ENCODE results near the gene SOCS1.
A peak's percentile ranks its signal among the peaks of the same experiment; 100 is the strongest.

The SOCS1 gene

GRCh38 chr16:11259655-11260595 lies 3.9 kb upstream of the SOCS1 start:
- DNase-seq = no peak

DNA sequence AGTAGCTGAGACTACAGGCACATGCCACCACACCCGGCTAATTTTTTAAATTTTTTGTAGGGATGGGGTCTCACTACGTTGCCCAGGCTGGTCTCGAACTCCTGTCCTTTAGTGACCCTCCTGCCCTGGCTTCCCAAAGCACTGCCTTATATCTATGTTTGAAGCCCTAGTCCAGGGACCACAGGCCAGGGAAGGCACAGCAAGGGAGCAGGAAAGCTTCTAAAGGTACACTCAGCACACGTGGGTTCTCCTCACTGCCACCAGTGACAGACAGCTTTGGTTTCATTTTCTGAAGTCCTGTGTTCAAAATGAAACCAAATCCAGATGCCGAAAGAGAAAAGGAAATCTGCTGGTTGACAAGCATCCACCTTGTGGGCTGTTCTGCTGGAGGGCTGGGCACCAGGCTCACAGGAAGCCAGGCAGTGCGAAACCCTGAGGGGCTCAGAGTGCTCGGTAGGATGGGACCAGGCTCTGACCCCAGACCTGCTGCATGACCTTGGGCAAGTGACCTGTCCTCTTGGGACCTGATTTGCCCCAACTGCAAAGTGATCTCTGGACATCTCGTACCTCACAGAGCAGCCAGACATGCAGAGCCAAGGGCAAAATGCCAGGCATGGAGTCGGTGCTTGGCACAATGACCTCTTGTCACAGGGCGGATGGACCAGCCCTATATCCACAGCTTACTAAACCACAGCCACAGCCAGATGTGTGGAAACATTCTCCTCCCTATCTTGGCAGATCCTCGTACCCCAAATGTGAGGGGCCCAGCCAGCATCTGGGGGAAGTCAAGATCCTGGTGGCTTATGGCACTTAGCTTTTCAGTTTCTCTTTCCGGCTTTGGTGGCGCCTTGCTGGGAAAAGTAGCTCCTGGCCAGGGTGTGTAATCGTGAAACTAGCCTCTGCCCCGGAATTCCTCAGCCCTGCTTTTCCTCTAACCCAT lies 2.8 kb upstream of the SOCS1 start:
- DNase-seq = no peak

DNA sequence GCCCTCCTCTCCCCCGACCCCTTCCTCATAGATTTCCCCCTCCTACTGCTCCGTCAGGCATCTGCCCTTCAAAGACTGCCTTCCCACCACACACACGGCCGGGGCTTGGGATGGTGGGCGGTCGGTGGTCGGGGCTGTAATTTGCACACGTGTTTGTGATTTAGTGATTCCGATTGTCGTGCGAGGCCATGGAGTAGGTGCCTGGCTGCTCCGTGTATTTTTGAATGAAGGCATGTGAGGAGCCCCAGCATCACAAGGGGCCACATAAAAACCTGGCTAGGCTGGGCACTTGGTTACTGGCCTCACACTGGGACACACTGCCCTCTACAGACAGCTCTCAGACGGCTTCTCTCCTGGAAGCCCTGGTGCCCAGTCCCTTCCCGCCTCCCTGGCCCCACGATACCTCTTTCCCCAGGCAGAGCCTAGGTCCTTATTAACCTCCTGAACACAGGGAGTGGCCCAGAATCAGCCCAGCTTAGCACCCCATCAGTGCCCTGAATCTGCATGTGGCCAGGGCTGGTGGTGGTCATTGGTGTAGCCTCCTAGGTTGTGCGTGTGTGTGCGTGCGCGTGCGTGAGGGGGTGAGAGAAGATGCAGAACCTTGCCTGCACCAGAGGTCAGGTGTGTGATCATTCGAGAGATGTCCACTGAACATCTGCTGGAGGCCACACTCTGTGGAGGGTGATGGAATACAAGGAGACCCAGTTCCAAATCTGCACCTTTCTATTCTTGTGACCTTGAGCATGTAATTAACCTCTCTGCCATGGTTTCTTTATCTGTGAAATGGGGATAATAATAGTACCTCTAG lies 1.3 kb upstream of the SOCS1 start:
- DNase-seq = peak; percentile 46 to 52

DNA sequence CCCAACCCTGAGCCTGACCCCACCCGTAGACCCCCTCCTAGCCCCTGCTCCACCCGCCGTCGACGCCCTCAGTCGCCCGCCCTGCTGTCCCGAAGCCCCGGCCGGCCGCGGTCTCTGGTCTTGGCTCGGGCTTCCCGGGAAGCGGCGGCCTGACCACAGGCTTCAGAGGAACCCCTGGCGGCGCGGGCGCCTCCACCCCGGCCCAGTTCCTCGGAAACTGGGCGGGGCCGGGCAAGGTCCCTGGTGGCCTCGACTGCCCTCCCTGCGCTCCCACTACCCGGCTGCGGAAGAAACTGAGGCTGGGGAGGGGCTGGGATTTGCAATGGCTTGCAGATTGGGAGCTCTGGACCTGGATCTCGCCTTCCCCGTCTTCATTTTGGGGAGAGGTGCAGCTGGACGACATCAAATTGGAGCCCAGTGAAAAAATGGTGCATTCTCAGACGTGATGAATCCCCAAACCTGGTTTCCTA lies 692 bp upstream of the SOCS1 start:
- DNase-seq = no peak

DNA sequence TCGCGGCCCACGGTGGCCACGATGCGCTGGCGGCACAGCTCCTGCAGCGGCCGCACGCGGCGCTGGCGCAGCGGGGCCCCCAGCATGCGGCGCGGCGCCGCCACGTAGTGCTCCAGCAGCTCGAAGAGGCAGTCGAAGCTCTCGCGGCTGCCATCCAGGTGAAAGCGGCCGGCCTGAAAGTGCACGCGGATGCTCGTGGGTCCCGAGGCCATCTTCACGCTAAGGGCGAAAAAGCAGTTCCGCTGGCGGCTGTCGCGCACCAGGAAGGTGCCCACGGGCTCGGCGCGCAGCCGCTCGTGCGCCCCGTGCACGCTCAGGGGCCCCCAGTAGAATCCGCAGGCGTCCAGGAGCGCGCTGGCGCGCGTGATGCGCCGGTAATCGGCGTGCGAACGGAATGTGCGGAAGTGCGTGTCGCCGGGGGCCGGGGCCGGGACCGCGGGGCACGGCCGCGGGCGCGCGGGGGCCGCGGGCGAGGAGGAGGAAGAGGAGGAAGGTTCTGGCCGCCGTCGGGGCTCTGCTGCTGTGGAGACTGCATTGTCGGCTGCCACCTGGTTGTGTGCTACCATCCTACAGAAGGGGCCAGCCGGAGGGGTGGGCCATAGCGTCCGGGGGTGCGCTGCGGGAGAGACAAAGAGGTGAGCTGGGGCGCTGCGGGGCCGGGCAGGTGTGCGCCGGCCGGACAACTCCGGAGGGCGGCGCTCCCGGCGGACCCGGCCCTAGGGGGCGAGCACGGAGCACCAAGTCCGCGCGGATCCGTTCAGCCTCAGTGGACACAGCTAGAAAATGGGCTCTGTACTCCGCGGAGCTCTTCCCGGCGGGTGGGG lies 879 bp downstream of the SOCS1 start:
- peak; percentile 52 to 53 for DNase-seq

- no peak for DNase-seq
Measured at GRCh38 chr16:11253995-11254912, 1.8 kb downstream of the SOCS1 start.

DNA sequence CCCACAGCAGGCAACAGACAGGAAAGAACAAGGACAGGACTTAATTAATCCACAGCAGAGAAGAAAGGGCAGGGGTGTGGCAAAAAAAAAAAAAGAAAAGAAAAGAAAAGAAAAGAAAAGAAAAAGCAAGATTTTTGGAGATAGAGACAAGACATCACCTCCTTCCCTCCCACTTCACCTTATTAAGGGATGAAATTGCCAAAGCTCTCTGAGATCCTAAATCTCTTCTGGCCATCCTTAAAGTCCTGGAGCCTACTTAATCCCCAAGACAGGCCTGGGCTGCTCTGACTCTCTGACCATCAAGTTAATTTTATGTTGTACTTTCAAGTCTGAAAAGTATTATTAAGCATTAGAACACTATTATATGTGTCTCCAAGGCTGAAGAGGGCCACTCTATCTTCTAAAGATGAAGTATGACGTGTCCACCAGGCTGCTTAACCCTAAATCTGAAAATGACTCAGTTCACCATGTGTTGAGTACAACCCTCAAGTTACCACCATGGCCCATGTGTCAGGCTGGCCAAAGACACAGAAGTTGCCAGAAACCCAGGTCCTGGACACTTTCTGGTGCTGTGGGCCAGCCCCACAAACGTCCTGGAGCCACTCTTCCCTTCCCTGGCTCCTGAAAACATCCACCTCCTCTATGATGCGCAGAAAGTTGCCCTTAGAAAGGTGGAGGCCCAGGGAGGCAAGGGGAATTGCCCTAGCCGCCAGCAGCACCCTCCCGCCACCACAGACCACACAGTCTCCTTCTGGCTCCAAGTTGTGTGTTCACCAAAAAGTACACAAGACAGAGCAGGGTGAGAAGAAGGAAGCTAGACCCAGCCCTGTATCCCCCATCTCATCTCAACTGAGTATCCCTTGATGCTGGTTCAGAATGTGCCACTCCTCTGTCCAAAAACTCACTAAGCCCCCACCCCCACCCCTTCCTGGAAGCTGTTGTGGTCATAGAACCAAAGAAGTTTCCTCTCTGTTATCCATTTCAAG lies 2.7 kb downstream of the SOCS1 start:
- peak; percentile 36 to 42 for DNase-seq

GRCh38 chr16:11252482-11252931 lies 3.5 kb downstream of the SOCS1 start:
- no peak for DNase-seq

DNA sequence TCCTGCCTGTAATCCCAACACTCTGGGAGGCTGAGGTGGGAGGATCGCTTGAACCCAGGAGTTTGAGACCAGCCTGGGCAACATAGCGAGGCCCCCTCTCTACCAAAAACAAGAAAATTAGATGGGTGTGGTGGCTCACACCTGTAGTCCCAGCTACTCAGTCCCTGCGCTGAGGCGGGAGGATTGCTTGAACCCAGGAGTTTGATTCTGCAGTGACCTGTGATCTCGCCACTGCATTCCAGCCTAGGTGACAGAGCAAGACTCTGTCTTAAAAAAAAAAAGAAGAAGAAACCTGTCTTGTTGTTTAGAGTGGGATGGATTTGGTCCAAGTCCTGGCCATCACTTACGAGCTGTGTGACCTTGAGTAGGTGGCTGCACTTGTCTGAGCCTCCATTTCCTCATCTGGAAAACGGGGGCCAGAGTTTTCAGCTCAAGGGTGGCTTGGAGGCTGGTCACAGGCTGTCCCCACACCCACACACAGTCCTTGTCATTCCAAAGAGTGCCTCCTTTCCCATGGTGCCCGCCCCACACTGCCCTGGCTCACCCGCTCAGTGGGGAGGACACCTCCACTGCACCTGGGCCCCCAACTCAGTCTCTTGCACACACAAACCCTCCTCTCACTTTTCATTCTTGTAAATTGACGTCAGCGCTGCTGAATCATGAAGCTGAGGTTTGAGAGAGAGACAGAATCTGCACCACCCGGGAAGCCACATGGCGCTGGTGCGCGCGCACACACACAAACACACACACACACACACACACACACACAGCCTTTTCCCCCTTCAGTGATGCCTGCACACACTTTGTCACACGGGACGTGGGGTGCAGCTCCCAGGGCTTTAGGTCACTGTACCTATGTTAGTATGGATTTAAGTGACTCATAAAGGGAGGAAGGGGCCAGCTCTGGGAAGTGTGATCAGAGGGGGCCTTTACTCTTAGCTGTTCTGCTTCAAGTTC lies 4.2 kb downstream of the SOCS1 start:
- peak; percentile 80 for DNase-seq

- DNase-seq = no peak
Measured at GRCh38 chr16:11250786-11251524, 5.0 kb downstream of the SOCS1 start.

DNA sequence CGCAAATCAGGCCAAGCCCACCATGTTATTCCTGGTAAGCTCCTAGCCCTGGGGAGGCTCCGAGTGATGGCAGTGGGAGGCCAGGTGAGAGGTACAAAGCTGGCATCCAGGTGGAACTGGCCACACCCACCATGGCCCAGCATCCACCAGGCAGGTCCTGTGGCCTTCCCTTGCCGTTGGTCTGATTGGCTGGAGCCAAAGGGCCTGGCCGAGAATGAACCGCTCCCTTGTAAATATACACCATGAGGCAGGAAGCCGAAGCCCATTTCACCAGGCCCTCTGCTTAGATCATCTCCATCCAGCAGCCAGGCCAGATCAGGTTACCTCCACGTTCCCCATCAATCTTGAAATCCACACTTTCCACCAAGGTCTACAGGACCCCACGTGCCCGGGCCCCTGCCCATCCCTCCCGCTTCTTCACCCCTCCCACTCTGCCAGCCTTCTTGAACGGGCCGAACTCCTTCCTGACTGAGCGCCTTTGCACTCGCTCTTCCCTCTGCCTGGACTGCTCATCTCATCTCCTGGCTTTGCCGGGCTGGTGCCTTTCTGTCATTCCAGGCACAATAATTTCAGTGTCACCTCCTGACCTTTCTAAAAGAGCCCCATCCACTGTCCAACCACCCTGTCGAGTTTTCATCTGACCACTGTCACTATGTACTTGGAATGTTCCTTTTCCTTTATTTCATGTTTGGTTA lies 5.8 kb downstream of the SOCS1 start:
- DNase-seq = no peak

DNA sequence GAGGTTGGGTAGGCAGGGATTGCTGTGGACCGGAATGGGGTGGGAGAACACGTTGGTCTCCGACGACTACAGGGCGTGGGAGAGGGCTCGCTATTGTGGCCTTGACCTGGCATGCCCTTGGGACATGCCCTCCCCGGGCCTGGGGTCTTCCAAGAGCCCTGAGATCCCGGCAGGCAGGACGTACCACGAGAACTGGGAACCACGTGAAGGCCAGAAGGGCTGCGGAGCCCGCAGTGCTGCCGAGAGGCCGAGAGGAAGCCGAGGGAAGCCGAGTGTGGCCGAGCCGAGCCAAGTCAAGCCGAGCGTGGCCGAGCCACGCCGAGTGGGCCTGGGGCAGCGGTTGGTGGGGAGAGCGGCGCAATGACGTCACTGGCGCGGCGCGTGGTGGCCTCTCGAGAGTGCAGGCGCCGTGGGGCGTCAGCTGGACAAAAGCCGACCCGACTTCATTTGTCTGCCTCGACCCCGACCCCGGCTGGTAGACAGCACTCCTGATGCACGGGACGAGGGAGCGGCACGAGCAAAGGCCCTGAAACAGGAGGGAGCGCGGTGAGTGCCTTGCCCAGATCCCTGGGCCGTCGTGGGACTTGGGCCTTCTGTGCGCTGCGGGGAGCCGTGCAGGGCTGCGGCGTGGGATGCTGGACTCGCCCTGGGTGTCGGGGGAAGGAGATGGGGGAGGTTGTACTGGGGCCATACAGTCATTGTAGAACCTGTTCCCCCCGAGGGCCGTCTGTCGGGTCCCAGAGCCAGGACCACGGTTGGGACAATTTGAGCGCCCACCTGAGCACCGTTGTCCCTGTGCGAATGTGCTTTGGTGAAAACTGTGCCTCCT lies 6.6 kb downstream of the SOCS1 start:
- no peak for DNase-seq

DNA sequence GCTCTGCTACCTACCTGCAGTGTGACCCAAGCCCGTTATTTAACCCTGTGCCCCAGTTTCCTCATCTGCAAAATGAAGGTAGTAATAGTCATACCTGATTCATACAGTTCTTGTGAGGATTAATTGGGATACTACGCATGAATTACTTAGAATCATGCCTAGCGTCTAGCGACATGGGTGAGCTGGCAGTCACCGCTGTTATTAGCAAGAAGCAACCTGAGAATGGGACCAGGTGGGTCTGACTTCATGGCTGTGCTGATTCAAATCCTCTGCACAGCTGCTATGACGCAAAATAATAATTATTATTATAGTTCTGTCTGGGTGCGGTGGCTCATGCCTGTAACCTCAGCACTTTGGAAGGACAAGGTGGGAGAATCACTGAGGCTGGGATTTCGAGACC lies 7.9 kb downstream of the SOCS1 start:
- DNase-seq = no peak

DNA sequence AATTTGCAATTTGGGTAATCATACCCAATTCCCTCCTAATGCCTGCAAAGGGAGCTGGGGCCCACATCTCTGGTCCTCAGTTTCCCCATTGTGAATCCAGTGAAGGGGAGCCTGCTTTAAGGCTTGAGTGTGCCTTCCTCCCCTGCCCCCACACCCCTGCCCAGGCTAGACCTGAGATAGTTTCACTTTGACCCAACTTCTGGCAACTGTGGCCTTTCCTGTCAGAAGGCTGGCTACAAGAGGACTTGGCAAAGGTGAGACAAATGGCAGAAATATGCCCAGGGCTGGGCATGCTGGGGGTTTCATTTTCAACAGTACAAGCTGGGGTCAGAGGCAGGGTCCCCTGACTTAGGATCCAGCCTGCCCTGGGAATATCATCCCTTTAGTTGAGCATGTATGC lies 10.0 kb downstream of the SOCS1 start:
- DNase-seq = no peak

- no peak for DNase-seq
Measured at GRCh38 chr16:11245222-11245737, 10.7 kb downstream of the SOCS1 start.

Measured in activated CD4-positive, alpha-beta T cell treated with anti-CD3 and anti-CD28 coated beads, Interleukin-2, amount 50 U/mL, for 4 hours (primary cell).